Measurements from ENCODE around the gene LIPC. TPM values are rescaled to one million over a fixed set of nuclear protein-coding genes. Genes with fewer than 3 reads are reported as not detected.

LIPC gene
- total RNA-seq, 1 experiment from 2014 or later = not detected

DNA sequence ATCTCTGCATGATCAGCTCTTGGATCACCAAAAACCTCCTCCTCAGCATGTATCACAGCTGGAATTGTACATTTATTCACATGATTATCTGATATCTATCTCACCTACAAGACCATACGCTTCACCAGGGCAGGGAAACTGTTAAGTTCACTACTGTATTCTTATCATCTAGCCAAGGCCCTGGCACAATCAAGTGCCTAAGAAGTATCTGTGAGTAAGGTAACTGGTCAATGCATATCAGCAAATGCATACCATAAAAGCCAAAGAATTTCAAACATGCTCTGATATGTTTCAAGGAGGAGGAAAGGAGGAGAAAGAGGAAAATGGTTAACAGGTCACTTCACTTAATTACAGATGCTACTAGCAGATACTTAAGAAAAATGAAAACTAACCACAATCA lies 158.4 kb downstream of the LIPC start:
- Mint-ChIP-seq H3K27ac (ENCODE audit: low read depth, unreplicated experiment) (no peak overlapping the region), H3K36me3 (ENCODE audit: insufficient read depth, unreplicated experiment) (peaks cover 18% of the 10 kb centered on the region), H3K27me3 (ENCODE audit: insufficient read depth, unreplicated experiment) (no peaks in the 10 kb centered on the region), H3K4me1 (ENCODE audit: insufficient read depth, unreplicated experiment) (no peaks in the 10 kb centered on the region), H3K9me3 (ENCODE audit: unreplicated experiment) (no peaks in the 10 kb centered on the region), H3K4me3 (ENCODE audit: unreplicated experiment) (no peak overlapping the region)
- TF ChIP-seq, protein P1, sequence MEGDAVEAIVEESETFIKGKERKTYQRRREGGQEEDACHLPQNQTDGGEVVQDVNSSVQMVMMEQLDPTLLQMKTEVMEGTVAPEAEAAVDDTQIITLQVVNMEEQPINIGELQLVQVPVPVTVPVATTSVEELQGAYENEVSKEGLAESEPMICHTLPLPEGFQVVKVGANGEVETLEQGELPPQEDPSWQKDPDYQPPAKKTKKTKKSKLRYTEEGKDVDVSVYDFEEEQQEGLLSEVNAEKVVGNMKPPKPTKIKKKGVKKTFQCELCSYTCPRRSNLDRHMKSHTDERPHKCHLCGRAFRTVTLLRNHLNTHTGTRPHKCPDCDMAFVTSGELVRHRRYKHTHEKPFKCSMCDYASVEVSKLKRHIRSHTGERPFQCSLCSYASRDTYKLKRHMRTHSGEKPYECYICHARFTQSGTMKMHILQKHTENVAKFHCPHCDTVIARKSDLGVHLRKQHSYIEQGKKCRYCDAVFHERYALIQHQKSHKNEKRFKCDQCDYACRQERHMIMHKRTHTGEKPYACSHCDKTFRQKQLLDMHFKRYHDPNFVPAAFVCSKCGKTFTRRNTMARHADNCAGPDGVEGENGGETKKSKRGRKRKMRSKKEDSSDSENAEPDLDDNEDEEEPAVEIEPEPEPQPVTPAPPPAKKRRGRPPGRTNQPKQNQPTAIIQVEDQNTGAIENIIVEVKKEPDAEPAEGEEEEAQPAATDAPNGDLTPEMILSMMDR (IDR thresholded peaks at IDR 0.05; ENCODE audit: unreplicated experiment) = no peak
- CTCF ChIA-PET = interaction anchor here (0.6 to 0.7 kb wide), 2 partner anchors 67 to 122 kb away, joined by 3 read pairs; no protein-coding TSS in a partner anchor
- no peak for DNase-seq (ENCODE audit: unreplicated experiment)
- intact Hi-C loops (cut with micrococcal nuclease) = no loop called here
- POLR2A ChIA-PET = no interaction called here
- no TSS peak for BruUV-seq (replicated peaks)

DNA sequence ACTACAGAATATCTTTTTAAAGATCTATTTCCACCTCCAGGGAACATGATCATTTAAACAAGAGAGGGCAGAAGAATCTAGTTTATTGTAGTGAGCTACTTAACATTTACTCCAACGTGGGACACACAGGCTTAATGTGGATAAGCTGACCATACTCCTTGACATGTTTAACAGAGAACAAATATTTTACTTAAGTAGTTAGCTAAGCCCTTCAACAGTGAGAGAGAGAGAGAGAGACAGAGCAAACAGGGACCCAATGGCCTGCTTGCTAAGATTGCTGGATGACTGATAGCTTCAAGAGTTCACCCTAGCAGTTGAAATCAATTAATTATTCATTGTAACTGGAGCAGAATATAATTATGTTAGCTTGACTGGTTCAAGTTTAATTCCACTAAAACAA lies 159.1 kb downstream of the LIPC start:
- H3K9me3 Mint-ChIP-seq (ENCODE audit: unreplicated experiment) = no peaks in the 10 kb centered on the region
- ChIA-PET CTCF (no interaction called here), POLR2A (interaction anchor here (0.6 to 1.2 kb wide), 2 partner anchors 159 to 314 kb away, joined by 3 to 5 read pairs; no protein-coding TSS in a partner anchor)
- peaks cover 24% of the 10 kb centered on the region for H3K36me3 Mint-ChIP-seq (ENCODE audit: insufficient read depth, unreplicated experiment)
- H3K4me1 Mint-ChIP-seq (ENCODE audit: insufficient read depth, unreplicated experiment) = no peaks in the 10 kb centered on the region
- no peaks in the 10 kb centered on the region for H3K27me3 Mint-ChIP-seq (ENCODE audit: insufficient read depth, unreplicated experiment)
- H3K27ac Mint-ChIP-seq (ENCODE audit: low read depth, unreplicated experiment) = no peak overlapping the region
- BruUV-seq (replicated peaks) = no TSS peak
- DNase-seq (ENCODE audit: unreplicated experiment) = no peak
- TF ChIP-seq, protein P1 (IDR thresholded peaks at IDR 0.05; ENCODE audit: unreplicated experiment) = no peak
- intact Hi-C loops (cut with micrococcal nuclease) = no loop called here
- H3K4me3 Mint-ChIP-seq (ENCODE audit: unreplicated experiment) = no peak overlapping the region

DNA sequence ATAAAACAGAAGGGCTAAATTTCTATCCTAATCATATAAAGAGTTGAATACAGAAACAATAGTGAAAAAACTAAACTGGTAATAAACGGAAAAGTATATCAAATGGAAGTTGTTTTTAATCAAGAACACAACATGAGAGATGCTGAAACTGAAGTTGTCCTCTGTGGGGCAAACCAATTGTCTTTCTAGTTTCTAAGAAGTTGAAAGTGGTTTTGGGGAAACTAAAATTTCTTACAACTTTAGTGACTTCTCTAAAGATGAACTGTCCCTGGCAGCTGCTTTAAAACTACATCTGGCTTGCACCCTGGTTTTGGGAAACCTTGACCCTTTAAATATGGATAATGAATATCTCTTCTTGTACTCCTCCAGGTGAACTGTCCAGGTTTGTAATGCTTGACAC lies 162.1 kb downstream of the LIPC start:
- no peaks in the 10 kb centered on the region for H3K27me3 Mint-ChIP-seq (ENCODE audit: insufficient read depth, unreplicated experiment)
- TF ChIP-seq, protein P1 (IDR thresholded peaks at IDR 0.05; ENCODE audit: unreplicated experiment) = no peak
- ChIA-PET POLR2A (no interaction called here), CTCF (no interaction called here)
- no peak overlapping the region for H3K27ac Mint-ChIP-seq (ENCODE audit: low read depth, unreplicated experiment)
- BruUV-seq (replicated peaks) = no TSS peak
- no peaks in the 10 kb centered on the region for H3K4me1 Mint-ChIP-seq (ENCODE audit: insufficient read depth, unreplicated experiment)
- H3K36me3 Mint-ChIP-seq (ENCODE audit: insufficient read depth, unreplicated experiment) = peaks cover 40% of the 10 kb centered on the region
- H3K4me3 Mint-ChIP-seq (ENCODE audit: unreplicated experiment) = no peak overlapping the region
- peaks cover 2% of the 10 kb centered on the region for H3K9me3 Mint-ChIP-seq (ENCODE audit: unreplicated experiment)
- intact Hi-C loops (cut with micrococcal nuclease) = no loop called here
- DNase-seq (ENCODE audit: unreplicated experiment) = no peak

DNA sequence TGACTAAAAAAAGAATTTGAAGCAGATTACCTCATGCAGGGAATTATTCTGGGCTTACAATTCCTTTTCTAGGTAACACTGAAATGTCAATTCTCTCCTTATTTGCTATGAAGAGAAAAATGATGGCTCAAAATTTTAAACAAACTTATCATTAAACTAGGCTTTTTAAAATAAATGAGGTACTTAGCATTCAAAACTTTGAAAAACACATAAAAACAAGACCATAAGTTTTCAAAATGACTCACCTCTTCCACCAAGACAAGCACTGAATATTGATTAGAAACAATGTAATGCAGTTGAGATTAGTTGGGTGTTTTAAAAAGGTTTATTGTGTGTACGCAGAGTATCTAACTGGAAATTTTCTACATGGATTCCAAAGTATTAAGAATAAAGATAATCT lies 163.1 kb downstream of the LIPC start:
- Mint-ChIP-seq H3K27me3 (ENCODE audit: insufficient read depth, unreplicated experiment) (no peaks in the 10 kb centered on the region), H3K4me3 (ENCODE audit: unreplicated experiment) (no peak overlapping the region), H3K36me3 (ENCODE audit: insufficient read depth, unreplicated experiment) (peaks cover 40% of the 10 kb centered on the region), H3K9me3 (ENCODE audit: unreplicated experiment) (peaks cover 6% of the 10 kb centered on the region), H3K4me1 (ENCODE audit: insufficient read depth, unreplicated experiment) (no peaks in the 10 kb centered on the region), H3K27ac (ENCODE audit: low read depth, unreplicated experiment) (no peak overlapping the region)
- ChIA-PET CTCF (no interaction called here), POLR2A (no interaction called here)
- intact Hi-C loops (cut with micrococcal nuclease) = no loop called here
- no peak for DNase-seq (ENCODE audit: unreplicated experiment)
- TF ChIP-seq, protein P1 (IDR thresholded peaks at IDR 0.05; ENCODE audit: unreplicated experiment) = no peak
- BruUV-seq (replicated peaks) = no TSS peak

All from MCF 10A (cell line).